ENCODE measurements around the gene NALCN. TPM values are rescaled to one million over a fixed set of nuclear protein-coding genes. Genes with fewer than 3 reads are reported as not detected.

Gene NALCN
- total RNA-seq, 3 donors from 2014 or later: 0.10 to 1.4 (median 0.12) TPM

GRCh38 chr13:101025925-101026324 lies 390.4 kb downstream of the NALCN start:
- intact Hi-C loops (cut with DNase I, micrococcal nuclease): no loop called here
- DNase-seq (no peak), ATAC-seq (no peak)
- Histone ChIP-seq H3K4me1 (ENCODE audit: low read depth) (no peaks in the 10 kb centered on the region), H3K4me3 (no peak overlapping the region), H3K36me3 (ENCODE audit: low read depth) (no peaks in the 10 kb centered on the region), H3K9me3 (no peaks in the 10 kb centered on the region)
- TF ChIP-seq, protein P1, sequence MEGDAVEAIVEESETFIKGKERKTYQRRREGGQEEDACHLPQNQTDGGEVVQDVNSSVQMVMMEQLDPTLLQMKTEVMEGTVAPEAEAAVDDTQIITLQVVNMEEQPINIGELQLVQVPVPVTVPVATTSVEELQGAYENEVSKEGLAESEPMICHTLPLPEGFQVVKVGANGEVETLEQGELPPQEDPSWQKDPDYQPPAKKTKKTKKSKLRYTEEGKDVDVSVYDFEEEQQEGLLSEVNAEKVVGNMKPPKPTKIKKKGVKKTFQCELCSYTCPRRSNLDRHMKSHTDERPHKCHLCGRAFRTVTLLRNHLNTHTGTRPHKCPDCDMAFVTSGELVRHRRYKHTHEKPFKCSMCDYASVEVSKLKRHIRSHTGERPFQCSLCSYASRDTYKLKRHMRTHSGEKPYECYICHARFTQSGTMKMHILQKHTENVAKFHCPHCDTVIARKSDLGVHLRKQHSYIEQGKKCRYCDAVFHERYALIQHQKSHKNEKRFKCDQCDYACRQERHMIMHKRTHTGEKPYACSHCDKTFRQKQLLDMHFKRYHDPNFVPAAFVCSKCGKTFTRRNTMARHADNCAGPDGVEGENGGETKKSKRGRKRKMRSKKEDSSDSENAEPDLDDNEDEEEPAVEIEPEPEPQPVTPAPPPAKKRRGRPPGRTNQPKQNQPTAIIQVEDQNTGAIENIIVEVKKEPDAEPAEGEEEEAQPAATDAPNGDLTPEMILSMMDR (IDR thresholded peaks at IDR 0.05): no peak

DNA sequence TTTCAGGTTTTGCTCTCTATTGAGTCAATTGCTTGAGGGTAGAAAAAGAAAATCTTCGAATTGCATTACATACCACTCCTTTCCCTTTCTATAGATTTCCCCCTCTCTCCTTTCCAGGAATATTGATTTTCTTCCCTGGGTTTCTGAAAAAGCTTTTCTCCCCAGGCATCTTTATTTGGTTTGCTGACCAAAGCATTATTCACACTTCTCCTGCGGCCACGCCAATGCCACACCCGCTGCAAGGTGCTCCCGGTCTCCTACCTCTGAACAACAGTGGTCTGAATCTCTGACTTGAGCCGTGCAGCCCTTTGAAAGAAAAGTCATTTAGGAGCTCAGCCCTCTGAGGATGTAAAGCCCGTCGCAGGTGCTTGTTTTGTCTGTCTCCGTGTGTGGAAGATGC lies 390.8 kb downstream of the NALCN start:
- intact Hi-C loops (cut with DNase I, micrococcal nuclease): no loop called here
- Histone ChIP-seq H3K36me3 (ENCODE audit: low read depth) (no peaks in the 10 kb centered on the region), H3K4me3 (no peak overlapping the region), H3K4me1 (ENCODE audit: low read depth) (no peaks in the 10 kb centered on the region), H3K9me3 (no peaks in the 10 kb centered on the region)
- ATAC-seq (no peak), DNase-seq (no peak)
- TF ChIP-seq, protein P1 (IDR thresholded peaks at IDR 0.05): no peak

GRCh38 chr13:101019126-101019525 lies 397.2 kb downstream of the NALCN start:
- TF ChIP-seq, protein P1 (IDR thresholded peaks at IDR 0.05): no peak
- ATAC-seq: no peak

DNA sequence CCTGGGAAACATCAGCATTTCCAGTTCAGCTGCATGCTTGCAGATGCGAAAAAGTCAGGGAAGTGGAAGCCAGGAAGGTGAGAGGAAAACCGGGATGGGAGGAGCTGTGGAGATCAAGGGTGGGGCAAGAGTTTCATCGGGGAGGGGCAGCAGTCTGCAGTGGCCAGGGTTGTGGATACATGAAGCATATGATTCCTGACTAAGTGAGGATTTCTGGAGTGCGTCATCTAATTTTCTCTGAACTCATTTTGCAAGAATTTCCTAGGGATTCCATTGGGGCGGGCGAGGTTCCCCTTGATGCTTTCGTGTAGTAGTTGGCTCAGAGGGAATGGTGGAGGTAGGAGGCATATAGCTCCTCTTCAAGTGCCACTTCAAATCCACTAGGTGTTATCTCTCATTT lies 397.6 kb downstream of the NALCN start:
- Histone ChIP-seq H3K36me3 (ENCODE audit: low read depth) (no peaks in the 10 kb centered on the region), H3K4me1 (ENCODE audit: low read depth) (no peaks in the 10 kb centered on the region), H3K9me3 (no peaks in the 10 kb centered on the region), H3K4me3 (no peak overlapping the region)
- TF ChIP-seq, protein P1 (IDR thresholded peaks at IDR 0.05): no peak
- intact Hi-C loops (cut with DNase I, micrococcal nuclease): no loop called here
- DNase-seq (no peak), ATAC-seq (no peak)

More at GRCh38 chr13:101019126-101019525, 397.2 kb downstream of the NALCN start:
- H3K4me3 ChIP-seq: no peak overlapping the region
- no peaks in the 10 kb centered on the region for H3K4me1 ChIP-seq (ENCODE audit: low read depth)
- H3K9me3 ChIP-seq: no peaks in the 10 kb centered on the region
- H3K36me3 ChIP-seq (ENCODE audit: low read depth): no peaks in the 10 kb centered on the region
- intact Hi-C loops (cut with DNase I, micrococcal nuclease): no loop called here
- DNase-seq: no peak

DNA sequence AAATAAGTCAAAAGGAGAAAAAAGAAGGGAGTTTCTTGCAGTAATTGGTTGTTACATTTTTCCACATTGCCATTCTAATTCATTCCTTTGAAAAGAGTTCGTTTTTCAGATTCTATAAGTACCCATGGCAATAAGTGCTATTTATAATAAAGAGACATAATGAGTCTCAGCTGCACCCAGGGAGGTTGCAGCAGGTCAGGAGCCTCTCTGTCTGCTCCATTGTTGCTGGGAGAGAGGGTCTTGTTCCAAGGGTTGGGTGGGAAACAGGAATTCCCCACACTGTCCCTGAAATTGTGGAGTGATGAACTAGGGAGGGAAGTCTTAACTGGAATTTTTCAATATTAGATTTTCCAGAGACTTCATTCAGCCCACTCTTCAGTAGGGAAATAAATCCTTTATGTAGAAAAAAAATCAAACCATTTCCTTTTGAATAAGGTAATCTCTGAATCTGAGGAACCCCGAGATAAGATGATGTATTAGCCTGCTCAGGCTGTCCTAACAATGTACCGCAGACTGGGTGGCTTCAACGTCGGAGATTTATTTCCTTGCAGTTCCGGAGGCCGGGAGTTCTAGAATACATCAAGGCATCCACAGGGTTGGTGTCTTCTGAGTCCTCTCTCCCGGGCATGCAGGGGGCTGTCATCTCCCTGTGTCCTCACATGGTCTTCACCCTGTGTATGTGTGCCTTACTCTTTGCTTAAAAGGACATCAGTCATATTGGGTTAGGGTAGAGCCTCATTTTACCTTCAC lies 399.0 kb downstream of the NALCN start:
- ATAC-seq (no peak), DNase-seq (no peak)
- H3K4me1 ChIP-seq (ENCODE audit: low read depth): no peaks in the 10 kb centered on the region
- H3K9me3 ChIP-seq: no peaks in the 10 kb centered on the region
- no peak overlapping the region for H3K4me3 ChIP-seq
- TF ChIP-seq, protein P1 (IDR thresholded peaks at IDR 0.05): no peak
- H3K36me3 ChIP-seq (ENCODE audit: low read depth): no peaks in the 10 kb centered on the region
- intact Hi-C loops (cut with DNase I, micrococcal nuclease): no loop called here
